ENCODE data around the gene POFUT1. TPM values are rescaled to one million over a fixed set of nuclear protein-coding genes. Genes with fewer than 3 reads are reported as not detected.
"Not testable (repeated sequence)": the region's sequence is repeated elsewhere in the genome, so short reads cannot be mapped to it uniquely, and the experiment has no call there.

POFUT1 gene
- total RNA-seq, 6 experiments from 2014 or later, result 64.1 to 83.7 (median 74.6) TPM

DNA sequence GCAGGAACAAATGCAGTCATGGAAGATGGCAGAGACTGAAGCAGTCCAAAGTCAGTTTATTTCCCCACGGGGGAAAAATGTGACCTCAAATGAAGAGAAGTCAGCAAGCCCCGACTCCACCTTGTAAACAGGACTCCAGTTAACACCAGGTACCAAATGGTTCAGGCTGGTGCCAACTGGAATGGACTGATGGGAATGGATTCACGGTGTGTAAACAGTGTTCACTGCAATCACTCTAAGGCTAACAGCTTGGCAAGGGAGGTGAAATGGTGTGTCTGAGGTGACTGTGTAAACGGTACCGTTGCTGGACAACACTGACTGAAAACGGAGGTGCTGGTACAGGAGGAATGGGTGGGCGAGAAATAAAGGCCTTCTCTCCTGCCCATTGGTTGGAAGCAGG lies 12.1 kb upstream of the POFUT1 start:
- Mint-ChIP-seq H3K4me1 (ENCODE audit: low read depth) (no peaks in the 10 kb centered on the region), H3K4me3 (no peak overlapping the region), H3K27me3 (ENCODE audit: insufficient read depth) (peaks cover 1% of the 10 kb centered on the region), H3K9me3 (no peaks in the 10 kb centered on the region), H3K27ac (no peak overlapping the region), H3K36me3 (ENCODE audit: low read depth) (peaks cover 22% of the 10 kb centered on the region)
- TF ChIP-seq CTCF (IDR thresholded peaks at IDR 0.05), result no peak
- DNase-seq, result no peak

- not testable (repeated sequence) for H3K4me1 Mint-ChIP-seq (ENCODE audit: low read depth); DNase-seq; H3K9me3 Mint-ChIP-seq; H3K27me3 Mint-ChIP-seq (ENCODE audit: insufficient read depth); H3K27ac Mint-ChIP-seq; H3K4me3 Mint-ChIP-seq
- peaks cover 25% of the 10 kb centered on the region for H3K36me3 Mint-ChIP-seq (ENCODE audit: low read depth)
Observed at GRCh38 chr20:32196613-32197012, 11.1 kb upstream of the POFUT1 start.

GRCh38 chr20:32197136-32197535 lies 10.5 kb upstream of the POFUT1 start:
- Mint-ChIP-seq H3K36me3 (ENCODE audit: low read depth) (peaks cover 25% of the 10 kb centered on the region), H3K4me1 (ENCODE audit: low read depth) (peaks cover 13% of the 10 kb centered on the region)
- H3K27ac Mint-ChIP-seq; H3K4me3 Mint-ChIP-seq; H3K9me3 Mint-ChIP-seq; H3K27me3 Mint-ChIP-seq (ENCODE audit: insufficient read depth); DNase-seq: not testable (repeated sequence)
- peak; percentile 22; the same call in 1 of the 2 replicates for TF ChIP-seq CTCF (IDR thresholded peaks at IDR 0.05)

- no peak overlapping the region for H3K4me3 Mint-ChIP-seq
- peaks cover 25% of the 10 kb centered on the region for H3K36me3 Mint-ChIP-seq (ENCODE audit: low read depth)
- no peaks in the 10 kb centered on the region for H3K9me3 Mint-ChIP-seq
Observed at GRCh38 chr20:32199006-32199405, 8.7 kb upstream of the POFUT1 start.

GRCh38 chr20:32201296-32201976 lies 6.2 kb upstream of the POFUT1 start:
- H3K9me3 Mint-ChIP-seq, result no peaks in the 10 kb centered on the region
- peak; percentile 31 for DNase-seq
- H3K27me3 Mint-ChIP-seq (ENCODE audit: insufficient read depth), result no peaks in the 10 kb centered on the region; the same call in 1 of the 2 replicates
- TF ChIP-seq CTCF (IDR thresholded peaks at IDR 0.05), result no peak
- H3K4me1 Mint-ChIP-seq (ENCODE audit: low read depth), result peaks cover 52% of the 10 kb centered on the region
- H3K36me3 Mint-ChIP-seq (ENCODE audit: low read depth), result peaks cover 13% of the 10 kb centered on the region; the same call in 1 of the 2 replicates
- H3K4me3 Mint-ChIP-seq, result no peak overlapping the region
- H3K27ac Mint-ChIP-seq, result peak overlapping the region; percentile 80

More at GRCh38 chr20:32199006-32199405, 8.7 kb upstream of the POFUT1 start:
- H3K27me3 Mint-ChIP-seq (ENCODE audit: insufficient read depth), result no peaks in the 10 kb centered on the region; the same call in none of the 2 replicates
- TF ChIP-seq CTCF (IDR thresholded peaks at IDR 0.05), result no peak
- DNase-seq, result no peak
- H3K4me1 Mint-ChIP-seq (ENCODE audit: low read depth), result peaks cover 27% of the 10 kb centered on the region
- H3K27ac Mint-ChIP-seq, result no peak overlapping the region

GRCh38 chr20:32201977-32202363 lies 5.7 kb upstream of the POFUT1 start:
- H3K36me3 Mint-ChIP-seq (ENCODE audit: low read depth), result peaks cover 15% of the 10 kb centered on the region; the same call in 1 of the 2 replicates
- no peak for DNase-seq
- peak overlapping the region; percentile 80 for H3K27ac Mint-ChIP-seq
- peaks cover 57% of the 10 kb centered on the region for H3K4me1 Mint-ChIP-seq (ENCODE audit: low read depth)
- no peak for TF ChIP-seq CTCF (IDR thresholded peaks at IDR 0.05)
- no peaks in the 10 kb centered on the region for H3K9me3 Mint-ChIP-seq
- no peak overlapping the region for H3K4me3 Mint-ChIP-seq
- no peaks in the 10 kb centered on the region; the same call in none of the 2 replicates for H3K27me3 Mint-ChIP-seq (ENCODE audit: insufficient read depth)

Measured in HFFc6 (cell line).